GM12865 (cell line): ENCODE results near the gene HNRNPDL.

Experiments used
- DNase-seq: peaks from one replicate; pipeline ENCODE4 v3.0.0; 2010; ENCODE audit warnings: low read depth
- H3K4me3 ChIP-seq: 2 replicates; pipeline ENCODE4 v1.5.1; 2011; ENCODE audit warnings: mild to moderate bottlenecking, low read depth, low read length, control low read depth
- TF ChIP-seq, protein P1 (sequence below): IDR thresholded peaks from 2 replicates; pipeline ENCODE4 v1.5.1; 2011; ENCODE audit warnings: low read length, control low read depth, low read depth, inconsistent platforms; ENCODE audit not compliant: insufficient read depth; ENCODE audit errors: missing control alignments

The HNRNPDL gene

DNA sequence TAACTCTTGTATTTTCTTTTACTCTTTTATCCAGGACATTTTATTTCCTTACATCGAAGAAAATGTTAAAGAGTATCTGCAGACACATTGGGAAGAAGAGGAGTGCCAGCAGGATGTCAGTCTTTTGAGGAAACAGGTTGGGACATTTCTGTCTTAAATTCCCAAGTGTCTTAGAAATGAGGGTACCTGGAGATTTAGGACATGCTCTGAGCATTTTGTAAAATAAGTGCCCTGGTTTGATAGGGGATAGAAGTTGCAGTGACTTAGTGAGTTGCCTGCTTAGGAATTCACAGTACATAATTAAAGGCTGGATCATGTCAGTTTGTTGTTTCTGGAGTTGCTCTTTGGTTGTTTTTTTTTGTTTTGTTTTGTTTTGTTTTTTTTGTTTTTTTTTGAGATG, 17.6 kb upstream of the HNRNPDL start:
- TF ChIP-seq, protein P1, sequence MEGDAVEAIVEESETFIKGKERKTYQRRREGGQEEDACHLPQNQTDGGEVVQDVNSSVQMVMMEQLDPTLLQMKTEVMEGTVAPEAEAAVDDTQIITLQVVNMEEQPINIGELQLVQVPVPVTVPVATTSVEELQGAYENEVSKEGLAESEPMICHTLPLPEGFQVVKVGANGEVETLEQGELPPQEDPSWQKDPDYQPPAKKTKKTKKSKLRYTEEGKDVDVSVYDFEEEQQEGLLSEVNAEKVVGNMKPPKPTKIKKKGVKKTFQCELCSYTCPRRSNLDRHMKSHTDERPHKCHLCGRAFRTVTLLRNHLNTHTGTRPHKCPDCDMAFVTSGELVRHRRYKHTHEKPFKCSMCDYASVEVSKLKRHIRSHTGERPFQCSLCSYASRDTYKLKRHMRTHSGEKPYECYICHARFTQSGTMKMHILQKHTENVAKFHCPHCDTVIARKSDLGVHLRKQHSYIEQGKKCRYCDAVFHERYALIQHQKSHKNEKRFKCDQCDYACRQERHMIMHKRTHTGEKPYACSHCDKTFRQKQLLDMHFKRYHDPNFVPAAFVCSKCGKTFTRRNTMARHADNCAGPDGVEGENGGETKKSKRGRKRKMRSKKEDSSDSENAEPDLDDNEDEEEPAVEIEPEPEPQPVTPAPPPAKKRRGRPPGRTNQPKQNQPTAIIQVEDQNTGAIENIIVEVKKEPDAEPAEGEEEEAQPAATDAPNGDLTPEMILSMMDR = no peak
- H3K4me3 ChIP-seq = no peak overlapping the region
- no peak for DNase-seq

DNA sequence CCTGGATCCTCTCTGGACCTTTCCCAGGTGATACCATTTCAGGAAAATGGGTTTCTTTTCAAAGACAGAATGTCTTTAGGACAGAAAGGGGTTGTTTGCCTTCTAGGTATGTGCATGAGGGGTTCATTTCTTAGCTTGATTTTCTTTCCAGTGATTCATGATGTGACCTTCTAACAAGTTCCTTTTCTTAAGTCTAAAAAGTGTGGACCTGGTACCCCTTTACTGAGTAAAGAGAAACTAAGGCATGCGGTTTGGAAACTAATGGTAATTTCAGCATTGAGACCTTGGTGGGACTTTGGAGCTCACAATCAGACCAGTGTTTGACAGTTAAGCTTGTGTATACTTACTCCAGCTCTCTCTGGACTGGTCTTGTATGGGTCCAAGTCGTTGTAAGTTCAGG, 8.8 kb upstream of the HNRNPDL start:
- TF ChIP-seq, protein P1 = no peak
- DNase-seq = no peak
- H3K4me3 ChIP-seq = no peak overlapping the region

DNA sequence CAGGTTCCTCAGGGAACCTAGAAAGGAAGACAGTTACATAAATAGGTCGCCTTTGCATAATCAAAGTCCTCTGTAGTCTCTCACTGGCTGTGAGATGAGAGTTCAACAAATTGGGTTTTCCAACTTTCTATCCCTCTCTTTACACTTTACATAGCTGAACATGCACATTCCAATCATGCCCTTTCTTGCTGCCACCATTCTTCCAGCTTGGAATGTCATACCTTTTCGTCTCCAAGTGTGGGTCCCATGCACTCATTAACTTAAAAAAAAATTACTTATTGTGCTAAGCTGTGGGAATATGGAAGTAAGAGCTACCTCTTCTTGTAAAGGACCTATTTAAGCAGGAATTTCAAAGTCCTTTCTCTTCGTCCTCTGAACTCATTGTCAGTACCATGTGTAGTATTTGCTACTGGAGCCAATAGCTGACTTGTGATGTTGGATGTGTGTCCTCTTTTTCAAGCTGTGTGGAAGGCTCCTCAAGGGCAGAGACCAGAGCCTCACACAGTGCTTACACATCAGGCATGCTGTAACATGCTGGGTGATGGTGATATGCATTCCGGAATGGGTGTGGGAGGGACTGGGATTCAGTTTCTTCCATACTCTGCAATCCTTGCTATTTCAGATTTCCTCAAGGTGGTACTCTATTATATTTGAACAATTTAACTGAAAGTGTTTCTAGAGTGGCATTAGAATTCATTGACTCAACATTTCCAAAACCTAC, 7.2 kb upstream of the HNRNPDL start:
- no peak overlapping the region for H3K4me3 ChIP-seq
- TF ChIP-seq, protein P1 = no peak
- DNase-seq = no peak

DNA sequence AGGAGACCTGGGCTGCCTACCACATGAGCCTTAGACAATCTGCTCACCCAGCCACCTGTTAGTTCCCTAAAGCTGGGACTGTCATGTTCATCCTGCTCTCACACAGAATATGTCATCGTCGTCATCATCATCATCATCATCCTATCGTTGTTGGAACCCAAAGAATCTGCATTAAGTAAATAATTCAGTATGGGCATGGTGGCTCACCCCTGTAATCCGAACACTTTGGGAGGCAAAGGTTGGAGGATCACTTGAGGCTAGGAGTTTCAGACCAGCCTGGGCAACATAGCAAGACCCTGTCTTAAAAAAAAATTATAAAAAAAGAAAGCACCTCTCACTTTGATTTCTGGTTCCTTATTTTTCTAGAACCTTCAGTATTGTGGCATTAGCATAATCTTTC, 6.5 kb upstream of the HNRNPDL start:
- TF ChIP-seq, protein P1 = no peak
- H3K4me3 ChIP-seq = no peak overlapping the region
- DNase-seq = no peak

DNA sequence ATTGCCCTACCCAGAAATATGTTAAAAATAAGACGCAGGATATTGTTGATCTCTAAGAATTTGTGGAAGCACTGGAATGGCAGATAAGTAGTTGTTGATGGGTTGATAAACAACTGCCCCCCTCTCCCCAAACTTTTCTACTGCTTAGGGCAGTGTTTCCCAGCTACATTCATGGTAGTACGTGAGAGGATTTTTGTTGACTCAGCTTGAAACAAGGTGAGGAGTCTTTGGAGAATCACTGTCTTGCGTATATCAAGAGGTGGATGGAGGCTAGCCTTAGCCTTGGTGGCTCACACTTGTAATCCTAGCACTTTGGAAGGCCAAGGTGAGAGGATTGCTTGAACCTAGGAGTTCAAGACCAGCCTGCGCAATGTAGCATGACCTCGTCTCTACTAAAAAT, 5.9 kb upstream of the HNRNPDL start:
- H3K4me3 ChIP-seq = no peak overlapping the region
- no peak for DNase-seq
- TF ChIP-seq, protein P1 = no peak

DNA sequence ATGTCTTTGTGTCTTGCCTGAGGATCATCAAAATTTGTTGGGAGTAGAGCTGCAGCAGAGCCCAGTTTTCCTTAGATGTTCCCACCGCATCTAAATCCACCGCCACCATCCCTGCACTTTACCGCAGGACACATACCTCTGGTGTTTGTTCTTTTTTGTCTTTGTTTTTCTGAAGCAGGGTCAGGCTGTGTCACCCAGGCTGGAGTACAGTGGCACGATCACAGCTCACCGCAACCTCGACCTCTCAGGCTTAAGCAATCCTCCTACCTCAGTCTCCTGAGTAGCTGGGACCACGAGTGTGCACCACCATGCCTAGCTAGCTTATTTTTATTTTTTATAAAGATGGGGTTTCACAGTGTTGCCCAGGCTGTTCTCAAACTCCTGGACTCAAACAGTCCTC, 4.7 kb upstream of the HNRNPDL start:
- TF ChIP-seq, protein P1 = no peak
- no peak for DNase-seq
- no peak overlapping the region for H3K4me3 ChIP-seq

DNA sequence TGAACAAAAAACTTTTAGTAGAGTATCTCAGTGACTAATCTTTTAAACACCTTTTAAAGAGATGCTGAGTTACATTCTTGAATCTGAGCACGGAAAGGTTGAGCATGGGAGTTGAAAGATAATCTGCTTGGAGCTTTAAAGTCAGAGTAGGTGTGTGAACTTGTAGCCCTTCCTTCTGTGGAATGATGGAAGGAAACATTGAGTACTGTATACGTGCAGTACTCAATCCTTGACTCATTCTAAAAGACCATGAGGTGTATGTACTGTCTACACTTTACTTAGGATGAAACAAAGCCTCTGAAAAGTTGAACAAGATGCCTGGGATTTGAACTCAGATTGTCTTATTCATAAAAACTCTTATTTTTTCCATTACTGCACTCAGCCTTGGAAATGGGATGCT, 3.5 kb upstream of the HNRNPDL start:
- TF ChIP-seq, protein P1 = no peak
- no peak for DNase-seq
- H3K4me3 ChIP-seq = no peak overlapping the region
